ENCODE results near the gene SAP130. TPM values are rescaled to one million over a fixed set of nuclear protein-coding genes. Genes with fewer than 3 reads are reported as not detected.

Gene SAP130
- total RNA-seq, 1 donor from 2014 or later = 1.6 TPM

DNA sequence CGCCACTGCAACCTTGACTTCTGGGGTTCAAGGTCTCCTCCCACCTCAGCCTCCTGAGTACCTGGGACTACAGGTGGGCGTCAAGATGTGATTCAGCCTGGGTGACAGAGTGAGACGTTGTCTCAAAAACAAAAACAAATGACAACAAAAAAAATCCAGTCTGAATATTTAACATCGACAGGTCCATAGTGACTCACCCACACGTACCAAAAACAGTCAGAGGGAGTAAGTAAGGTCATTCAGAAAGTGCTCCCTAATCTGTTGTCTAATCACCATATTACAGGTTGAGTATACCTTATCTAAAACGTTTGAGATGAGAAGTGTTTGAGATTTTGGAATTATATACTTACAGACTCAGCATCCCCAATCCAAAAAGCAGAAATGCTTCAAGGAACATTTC is 24.4 kb downstream of the SAP130 start:
- Histone ChIP-seq H3K27me3 (ENCODE audit: control insufficient read depth, insufficient read depth, low read length) (no peaks in the 10 kb centered on the region), H3K4me3 (ENCODE audit: low read depth, low read length) (no peak overlapping the region), H3K36me3 (ENCODE audit: control insufficient read depth, insufficient read depth, low read length) (peaks cover 9% of the 10 kb centered on the region)
- TF ChIP-seq, protein P1, sequence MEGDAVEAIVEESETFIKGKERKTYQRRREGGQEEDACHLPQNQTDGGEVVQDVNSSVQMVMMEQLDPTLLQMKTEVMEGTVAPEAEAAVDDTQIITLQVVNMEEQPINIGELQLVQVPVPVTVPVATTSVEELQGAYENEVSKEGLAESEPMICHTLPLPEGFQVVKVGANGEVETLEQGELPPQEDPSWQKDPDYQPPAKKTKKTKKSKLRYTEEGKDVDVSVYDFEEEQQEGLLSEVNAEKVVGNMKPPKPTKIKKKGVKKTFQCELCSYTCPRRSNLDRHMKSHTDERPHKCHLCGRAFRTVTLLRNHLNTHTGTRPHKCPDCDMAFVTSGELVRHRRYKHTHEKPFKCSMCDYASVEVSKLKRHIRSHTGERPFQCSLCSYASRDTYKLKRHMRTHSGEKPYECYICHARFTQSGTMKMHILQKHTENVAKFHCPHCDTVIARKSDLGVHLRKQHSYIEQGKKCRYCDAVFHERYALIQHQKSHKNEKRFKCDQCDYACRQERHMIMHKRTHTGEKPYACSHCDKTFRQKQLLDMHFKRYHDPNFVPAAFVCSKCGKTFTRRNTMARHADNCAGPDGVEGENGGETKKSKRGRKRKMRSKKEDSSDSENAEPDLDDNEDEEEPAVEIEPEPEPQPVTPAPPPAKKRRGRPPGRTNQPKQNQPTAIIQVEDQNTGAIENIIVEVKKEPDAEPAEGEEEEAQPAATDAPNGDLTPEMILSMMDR (IDR thresholded peaks at IDR 0.05; ENCODE audit: insufficient read depth, low read length, severe bottlenecking) = no peak
- no peak for DNase-seq (ENCODE audit: low read depth)
- no peak for FAIRE-seq

DNA sequence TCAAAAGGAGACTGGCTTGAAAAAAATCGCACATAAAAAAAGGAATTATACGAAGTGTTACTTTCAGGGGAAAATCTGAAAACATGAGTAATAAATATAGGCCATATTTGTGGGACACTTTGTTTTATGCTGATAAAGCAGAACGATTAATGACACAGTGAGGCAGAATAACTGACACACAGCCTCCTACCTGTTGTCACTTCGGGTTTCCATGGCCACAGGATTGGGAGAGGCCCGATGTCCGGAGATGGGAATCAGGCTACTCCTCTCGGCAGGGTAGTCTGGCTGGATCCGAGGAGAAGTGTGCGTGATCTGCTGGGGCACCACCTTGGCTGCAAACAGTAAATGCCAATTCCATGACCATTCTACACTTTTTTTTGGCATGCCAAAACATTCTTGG is 31.7 kb downstream of the SAP130 start:
- Histone ChIP-seq H3K36me3 (ENCODE audit: control insufficient read depth, insufficient read depth, low read length) (peaks cover 9% of the 10 kb centered on the region), H3K4me3 (ENCODE audit: low read depth, low read length) (no peak overlapping the region), H3K27me3 (ENCODE audit: control insufficient read depth, insufficient read depth, low read length) (no peaks in the 10 kb centered on the region)
- DNase-seq (ENCODE audit: low read depth) (no peak), FAIRE-seq (no peak)
- TF ChIP-seq, protein P1 (IDR thresholded peaks at IDR 0.05; ENCODE audit: insufficient read depth, low read length, severe bottlenecking) = no peak

DNA sequence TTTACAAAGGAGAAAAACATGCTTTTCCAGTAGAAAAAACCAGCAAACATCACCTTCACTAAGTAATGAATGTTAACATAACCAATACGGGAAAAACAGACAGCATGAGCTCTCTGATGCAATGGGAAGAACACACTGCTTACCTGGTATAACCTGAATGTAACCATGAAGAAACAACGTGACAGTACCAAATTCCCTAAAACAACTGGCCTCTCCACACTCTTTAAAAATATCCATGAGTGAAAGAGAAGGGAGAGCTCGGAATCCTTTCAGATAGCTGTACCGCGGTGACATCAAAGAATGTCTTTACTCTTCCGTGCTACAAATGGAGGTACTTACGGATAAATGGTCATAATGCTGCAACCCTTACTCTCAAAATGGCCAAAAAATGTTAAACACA is 32.1 kb downstream of the SAP130 start:
- H3K4me3 ChIP-seq (ENCODE audit: low read depth, low read length) = no peak overlapping the region
- TF ChIP-seq, protein P1 (IDR thresholded peaks at IDR 0.05; ENCODE audit: insufficient read depth, low read length, severe bottlenecking) = no peak
- FAIRE-seq = no peak
- no peak for DNase-seq (ENCODE audit: low read depth)
- H3K27me3 ChIP-seq (ENCODE audit: control insufficient read depth, insufficient read depth, low read length) = no peaks in the 10 kb centered on the region
- H3K36me3 ChIP-seq (ENCODE audit: control insufficient read depth, insufficient read depth, low read length) = peaks cover 9% of the 10 kb centered on the region

DNA sequence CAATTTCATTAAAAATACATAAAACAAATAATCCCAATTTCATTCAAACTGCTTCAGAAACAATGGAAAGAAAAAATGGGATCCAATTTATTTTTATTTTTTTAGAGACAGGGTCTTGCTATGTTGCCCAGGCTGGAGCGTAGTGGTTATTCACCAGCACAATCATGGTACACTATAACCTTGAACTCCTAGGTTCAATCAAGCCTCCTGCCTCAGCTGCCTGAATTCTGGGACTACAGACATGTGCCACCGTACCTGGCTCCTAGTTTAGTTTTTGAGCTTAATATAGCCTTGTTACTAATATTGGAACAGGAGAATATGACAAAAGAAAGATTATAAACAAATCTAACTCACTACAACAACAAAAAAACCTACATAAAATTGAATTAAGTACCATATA is 34.2 kb downstream of the SAP130 start:
- TF ChIP-seq, protein P1 (IDR thresholded peaks at IDR 0.05; ENCODE audit: insufficient read depth, low read length, severe bottlenecking) = no peak
- H3K36me3 ChIP-seq (ENCODE audit: control insufficient read depth, insufficient read depth, low read length) = peaks cover 12% of the 10 kb centered on the region

DNA sequence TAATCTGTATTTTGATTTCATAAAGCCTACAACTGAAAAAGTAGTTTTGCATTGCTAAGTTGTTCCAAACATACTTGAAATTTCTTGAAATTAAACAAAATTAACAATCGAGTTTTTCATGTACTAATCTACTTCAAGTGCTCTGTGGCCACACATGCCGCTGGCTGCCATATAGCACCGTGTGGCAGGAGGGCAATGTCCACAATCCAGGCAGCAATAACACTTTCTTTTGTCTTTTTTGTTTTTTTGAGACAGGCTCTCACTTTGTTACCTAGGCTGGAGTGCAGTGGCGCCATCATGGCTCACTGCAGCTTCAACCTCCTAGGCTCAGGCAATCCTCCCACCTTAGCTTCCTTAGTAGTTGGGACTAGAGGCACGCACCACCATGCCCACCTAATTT is 36.1 kb downstream of the SAP130 start:
- Histone ChIP-seq H3K36me3 (ENCODE audit: control insufficient read depth, insufficient read depth, low read length) (peaks cover 9% of the 10 kb centered on the region), H3K27me3 (ENCODE audit: control insufficient read depth, insufficient read depth, low read length) (no peaks in the 10 kb centered on the region), H3K4me3 (ENCODE audit: low read depth, low read length) (no peak overlapping the region)
- FAIRE-seq (no peak), DNase-seq (ENCODE audit: low read depth) (no peak)
- TF ChIP-seq, protein P1 (IDR thresholded peaks at IDR 0.05; ENCODE audit: insufficient read depth, low read length, severe bottlenecking) = no peak

More for the DNA sequence above, 34.2 kb downstream of the SAP130 start:
- FAIRE-seq (no peak), DNase-seq (ENCODE audit: low read depth) (no peak)
- H3K4me3 ChIP-seq (ENCODE audit: low read depth, low read length) = no peak overlapping the region
- no peaks in the 10 kb centered on the region for H3K27me3 ChIP-seq (ENCODE audit: control insufficient read depth, insufficient read depth, low read length)

DNA sequence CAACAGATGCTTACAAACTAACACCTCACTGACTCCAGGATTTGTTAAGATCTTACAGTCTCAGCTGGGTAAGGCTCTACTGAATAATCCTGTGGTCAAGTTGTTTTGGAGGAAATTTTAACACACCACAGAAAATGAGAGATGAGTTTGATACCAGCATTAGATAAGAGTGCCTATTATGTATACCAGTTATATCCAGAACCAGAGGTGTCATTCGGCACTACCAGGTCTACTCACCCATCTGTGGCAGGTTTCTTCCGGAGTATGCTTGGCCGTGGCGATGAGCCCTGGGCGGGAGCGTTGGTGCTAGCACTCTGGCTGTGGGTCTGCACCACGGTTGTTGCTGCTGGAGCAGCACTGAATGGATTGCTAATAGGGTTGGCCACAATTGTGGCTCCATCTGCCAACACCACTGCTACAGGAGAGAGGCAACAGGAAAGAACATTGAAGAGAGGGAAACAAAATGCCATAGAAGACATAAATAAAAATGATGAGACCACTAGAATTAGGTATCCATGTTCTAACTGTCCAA is 41.2 kb downstream of the SAP130 start:
- H3K36me3 ChIP-seq (ENCODE audit: control insufficient read depth, insufficient read depth, low read length) = peaks cover 20% of the 10 kb centered on the region
- FAIRE-seq (no peak), DNase-seq (ENCODE audit: low read depth) (no peak)
- TF ChIP-seq, protein P1 (IDR thresholded peaks at IDR 0.05; ENCODE audit: insufficient read depth, low read length, severe bottlenecking) = no peak
- no peaks in the 10 kb centered on the region for H3K27me3 ChIP-seq (ENCODE audit: control insufficient read depth, insufficient read depth, low read length)
- no peak overlapping the region for H3K4me3 ChIP-seq (ENCODE audit: low read depth, low read length)

Measured in bronchial epithelial cell (primary cell).